ENCODE results near the gene WAC.
"Not testable (repeated sequence)": the region's sequence is repeated elsewhere in the genome, so short reads cannot be mapped to it uniquely, and the experiment has no call there.

Gene WAC

GRCh38 chr10:28619455-28619854, 86.5 kb downstream of the WAC start:
- DNase-seq: no peak

DNA sequence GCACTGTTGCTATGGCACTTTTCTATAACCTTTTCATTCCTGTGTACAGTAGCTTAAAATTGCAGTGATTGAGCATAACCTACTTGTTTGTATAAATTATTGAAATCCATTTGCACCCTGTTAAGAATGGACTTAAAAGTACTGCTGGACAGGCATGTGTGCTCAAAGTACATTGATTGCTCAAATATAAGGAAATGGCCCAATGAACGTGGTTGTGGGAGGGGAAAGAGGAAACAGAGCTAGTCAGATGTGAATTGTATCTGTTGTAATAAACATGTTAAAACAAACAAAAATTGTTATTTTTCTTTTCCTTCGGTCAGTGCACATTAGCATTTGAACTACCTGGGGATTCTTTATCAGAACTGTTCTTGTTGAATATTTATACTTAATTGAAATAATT, 87.3 kb downstream of the WAC start:
- DNase-seq: no peak

DNA sequence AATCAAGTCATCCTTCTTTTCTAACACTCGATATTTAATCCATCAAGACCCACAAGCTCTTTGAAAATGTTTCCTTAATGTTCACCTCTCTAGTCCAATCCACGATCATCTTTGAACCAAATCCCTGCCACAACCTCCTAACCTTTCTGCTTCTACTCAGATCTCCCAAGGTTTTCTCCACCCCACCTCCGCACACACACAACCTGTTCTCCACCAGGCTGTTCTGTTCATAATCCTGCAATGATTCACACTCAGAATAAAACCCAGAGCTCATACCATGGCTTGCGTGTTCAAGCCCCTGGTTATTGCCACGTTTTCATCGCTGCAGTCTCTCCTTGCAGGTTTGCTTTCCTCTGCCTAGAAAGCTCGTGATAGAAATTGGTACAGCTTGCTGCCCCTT, 90.6 kb downstream of the WAC start:
- no peak for DNase-seq

GRCh38 chr10:28624351-28624750, 91.4 kb downstream of the WAC start:
- no peak for DNase-seq

- no peak for DNase-seq
Observed at GRCh38 chr10:28627102-28627501, 94.2 kb downstream of the WAC start.

DNA sequence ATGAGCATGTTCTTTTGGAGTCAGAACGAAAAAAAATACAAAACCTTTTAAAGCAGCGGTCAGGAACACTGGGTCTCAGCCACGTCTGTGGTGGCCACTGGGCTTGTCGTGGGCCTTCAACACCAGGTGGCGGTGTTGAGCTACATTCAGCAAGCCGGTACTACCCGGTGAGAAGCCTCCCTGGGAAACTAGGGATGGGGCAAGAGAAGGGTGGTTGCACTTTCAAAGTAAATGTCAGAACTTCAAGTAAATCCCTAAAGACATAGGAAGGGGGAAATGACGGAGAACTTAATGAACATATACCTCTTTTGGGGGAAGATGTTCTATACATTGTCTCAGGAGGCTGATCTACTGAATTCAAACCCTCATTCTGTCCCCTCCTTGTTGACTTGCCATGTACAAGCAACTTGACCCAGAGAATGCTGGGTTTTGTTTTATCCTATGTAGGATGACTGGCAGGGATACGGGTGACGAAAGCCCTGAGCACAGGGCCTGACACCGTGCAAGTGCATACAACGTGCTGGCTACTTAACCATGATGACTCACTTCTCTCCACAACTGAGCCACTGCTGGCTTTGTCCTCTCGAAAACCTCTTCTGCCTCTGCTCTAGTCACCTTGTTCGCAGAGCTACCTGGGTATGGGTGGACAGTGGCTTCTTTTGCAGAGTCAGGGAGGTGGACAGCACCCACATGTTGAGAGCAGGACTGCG, 95.4 kb downstream of the WAC start:
- peak; percentile 30 for DNase-seq

GRCh38 chr10:28631896-28632583, 99.1 kb downstream of the WAC start:
- no peak for DNase-seq

- DNase-seq: no peak
Observed at GRCh38 chr10:28632584-28632945, 99.6 kb downstream of the WAC start.

GRCh38 chr10:28633750-28634149, 100.8 kb downstream of the WAC start:
- no peak for DNase-seq

- no peak for DNase-seq
Observed at GRCh38 chr10:28637346-28637745, 104.4 kb downstream of the WAC start.

DNA sequence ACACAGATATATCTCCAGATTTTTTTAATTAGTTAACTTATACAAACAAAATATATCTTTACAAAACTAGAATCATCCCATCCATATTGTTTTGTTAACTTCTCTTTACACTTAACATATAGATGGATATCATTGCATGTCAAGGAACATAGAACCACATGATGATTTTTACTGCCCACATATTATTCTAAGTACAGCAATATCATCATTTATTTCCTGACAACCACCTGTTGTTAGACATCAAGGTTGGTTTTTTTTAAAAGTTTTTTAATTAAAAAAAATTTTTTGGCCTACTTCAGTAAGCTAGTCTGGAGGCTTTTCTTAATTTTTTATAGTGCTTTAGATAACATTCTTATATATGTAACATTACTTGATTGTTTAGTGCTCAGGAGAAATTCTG, 105.5 kb downstream of the WAC start:
- no peak for DNase-seq

GRCh38 chr10:28640551-28640950, 107.6 kb downstream of the WAC start:
- no peak for DNase-seq

GRCh38 chr10:28644647-28645046, 111.7 kb downstream of the WAC start:
- DNase-seq: no peak

- no peak for DNase-seq
Observed at GRCh38 chr10:28652106-28652505, 119.2 kb downstream of the WAC start.

DNA sequence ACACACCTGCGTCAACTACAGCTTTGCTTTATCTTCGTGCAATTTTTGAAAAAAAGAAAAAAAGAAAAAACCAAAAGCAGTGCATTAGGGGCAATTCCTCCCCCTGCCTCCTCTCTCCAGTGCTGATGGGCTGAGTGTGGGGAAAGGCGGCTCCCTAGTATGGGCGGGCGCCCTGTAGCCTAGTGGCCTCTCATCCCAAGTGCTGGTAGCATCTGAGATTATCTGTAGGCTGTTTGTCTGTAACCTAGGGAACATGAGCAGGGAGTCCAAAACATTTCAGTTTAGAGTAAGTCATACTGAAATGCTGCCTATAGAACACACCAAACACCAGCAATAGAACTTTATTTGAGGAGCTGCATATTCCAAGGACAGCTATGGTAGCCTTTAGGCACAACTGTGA, 119.8 kb downstream of the WAC start:
- DNase-seq: no peak

DNA sequence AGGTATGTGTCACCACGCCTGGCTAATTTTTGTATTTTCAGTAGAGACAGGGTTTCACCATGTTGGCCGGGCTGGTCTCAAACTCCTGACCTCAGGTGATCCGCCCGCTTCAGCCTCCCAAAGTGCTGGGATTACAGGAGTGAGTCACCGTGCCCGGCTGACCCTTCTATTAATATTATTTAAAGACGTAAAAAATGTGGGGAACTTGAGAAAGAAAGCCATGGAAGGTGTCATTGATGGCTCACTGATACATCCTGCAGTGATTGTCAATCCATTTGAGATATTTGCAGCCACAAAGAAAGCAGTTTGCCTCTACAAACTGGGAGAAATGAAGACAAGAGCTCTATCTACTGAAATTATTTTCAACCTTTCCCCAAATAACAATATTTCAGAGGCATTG, 125.9 kb downstream of the WAC start:
- DNase-seq: not testable (repeated sequence)

GRCh38 chr10:28661035-28661434, 128.1 kb downstream of the WAC start:
- DNase-seq: no peak

DNA sequence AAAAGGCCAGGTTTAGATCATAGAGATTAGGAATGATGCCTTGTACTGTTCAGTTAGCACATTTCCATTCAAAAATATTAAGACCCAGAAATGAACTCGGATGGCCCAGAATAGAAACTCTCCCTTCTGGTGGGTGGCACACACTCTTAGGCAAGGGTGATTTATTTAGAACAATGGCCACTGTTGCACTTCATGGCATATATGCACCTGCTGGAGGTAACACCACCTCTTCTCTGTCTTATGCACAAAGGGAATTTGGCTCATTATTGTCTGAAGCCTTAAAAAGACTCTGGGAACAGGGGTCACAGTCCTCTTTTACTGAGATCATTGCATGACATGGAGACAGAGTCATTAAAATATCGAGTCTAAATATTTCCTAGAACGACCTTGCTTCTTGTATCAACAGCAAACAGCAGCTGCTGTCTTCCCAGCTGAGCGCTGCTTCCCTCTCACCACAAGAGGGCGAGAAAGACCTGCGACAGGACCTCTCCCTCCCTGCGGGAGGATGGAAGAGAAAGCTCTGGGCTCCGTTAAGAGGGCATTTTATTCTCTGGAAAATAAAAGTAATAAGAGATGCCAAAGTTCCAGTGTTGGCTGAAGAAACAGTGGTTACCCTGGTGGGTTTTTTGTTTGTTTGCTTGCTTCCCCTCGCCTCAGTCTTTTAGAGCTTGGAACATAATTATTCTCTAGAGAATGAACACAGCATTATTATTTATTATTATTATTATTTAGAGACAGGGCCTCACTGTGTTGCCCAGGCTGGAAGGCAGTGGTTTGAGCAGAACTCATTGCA, 130.9 kb downstream of the WAC start:
- DNase-seq: peak; percentile 49

- no peak for DNase-seq
Observed at GRCh38 chr10:28664369-28664740, 131.4 kb downstream of the WAC start.

DNA sequence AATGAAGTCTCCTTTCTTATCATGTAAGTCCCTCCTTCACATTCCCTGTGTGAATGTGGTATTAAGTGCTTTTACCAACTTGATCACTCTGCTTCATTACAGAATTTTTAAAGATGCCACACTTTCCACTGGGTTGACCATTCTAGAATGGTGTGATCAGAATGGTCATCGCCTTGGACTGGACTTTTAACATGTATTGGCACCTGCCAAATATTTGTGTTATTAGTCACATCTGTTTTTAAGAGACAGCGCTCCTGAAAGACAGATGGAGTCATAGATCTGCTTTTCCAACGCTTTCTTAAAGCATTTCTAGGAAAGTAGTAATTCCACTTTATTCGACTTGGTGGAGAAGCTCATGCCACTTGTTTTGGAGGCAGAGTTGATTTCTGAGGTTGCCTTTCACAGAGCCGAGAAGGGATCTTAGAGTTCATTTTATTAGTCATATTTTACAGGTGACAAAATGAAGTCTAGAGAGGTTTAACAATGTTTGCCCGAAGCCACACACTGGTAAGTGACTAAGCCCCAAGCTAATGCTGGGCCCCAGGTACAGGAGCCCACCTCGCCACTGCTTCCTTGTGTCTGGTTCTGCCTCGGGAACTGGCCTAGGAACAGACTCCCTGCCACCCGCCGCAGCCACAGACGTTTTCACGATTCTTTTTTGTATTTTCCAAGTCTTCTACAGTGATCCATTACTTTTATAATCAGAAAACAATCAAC, 134.0 kb downstream of the WAC start:
- DNase-seq: no peak

DNA sequence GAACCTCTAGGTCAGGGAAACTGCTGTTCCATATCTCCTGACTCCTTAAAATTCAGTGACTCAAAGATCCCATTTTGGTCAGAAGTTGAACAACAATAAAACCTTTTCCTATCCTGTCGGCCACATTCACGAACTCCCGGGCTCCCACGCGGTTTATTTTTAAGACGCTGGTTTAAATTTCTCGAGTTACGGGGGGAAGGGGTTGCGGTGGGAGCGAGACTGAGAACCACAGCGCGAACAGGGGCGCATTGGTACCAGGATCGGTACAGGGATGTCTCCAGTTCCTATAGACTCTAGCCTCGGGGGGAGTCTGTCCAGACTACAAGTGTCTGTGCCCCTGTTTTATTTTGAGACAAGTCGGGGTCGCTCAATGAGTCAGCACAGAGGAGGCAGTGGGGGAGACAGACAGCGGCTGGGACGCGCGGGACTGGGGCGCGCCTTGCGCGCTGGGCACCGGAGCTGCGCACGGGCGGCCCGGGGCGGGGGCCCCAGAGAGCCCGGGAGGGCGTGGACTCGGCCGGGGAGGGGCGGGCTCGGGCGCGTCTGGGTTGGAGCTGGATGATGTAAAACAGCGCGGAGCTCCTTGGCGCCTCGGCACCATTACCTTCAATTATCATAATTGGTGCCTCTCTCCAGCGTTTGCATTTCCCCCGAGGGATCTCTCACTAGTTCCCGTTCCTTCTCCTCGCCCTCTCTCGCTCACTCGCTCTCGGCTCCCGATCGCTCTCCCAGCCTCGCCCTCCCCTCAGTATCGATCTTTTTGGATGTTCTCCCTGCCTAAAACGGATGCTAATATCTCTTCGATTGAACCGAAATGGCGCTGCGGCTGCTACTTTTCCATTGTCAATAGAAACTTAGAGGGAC, 135.7 kb downstream of the WAC start:
- no peak for DNase-seq

All from NCI-H1105 (cell line).